ENCODE measurements around the gene CSTF1. TPM values are rescaled to one million over a fixed set of nuclear protein-coding genes. Genes with fewer than 3 reads are reported as not detected.

The CSTF1 gene
- total and polyA plus RNA-seq, 2 of the 8 experiments (the other 6 are each of a cell fraction or from before 2014, with no cell fraction given) = 59.4 to 83.5 TPM

DNA sequence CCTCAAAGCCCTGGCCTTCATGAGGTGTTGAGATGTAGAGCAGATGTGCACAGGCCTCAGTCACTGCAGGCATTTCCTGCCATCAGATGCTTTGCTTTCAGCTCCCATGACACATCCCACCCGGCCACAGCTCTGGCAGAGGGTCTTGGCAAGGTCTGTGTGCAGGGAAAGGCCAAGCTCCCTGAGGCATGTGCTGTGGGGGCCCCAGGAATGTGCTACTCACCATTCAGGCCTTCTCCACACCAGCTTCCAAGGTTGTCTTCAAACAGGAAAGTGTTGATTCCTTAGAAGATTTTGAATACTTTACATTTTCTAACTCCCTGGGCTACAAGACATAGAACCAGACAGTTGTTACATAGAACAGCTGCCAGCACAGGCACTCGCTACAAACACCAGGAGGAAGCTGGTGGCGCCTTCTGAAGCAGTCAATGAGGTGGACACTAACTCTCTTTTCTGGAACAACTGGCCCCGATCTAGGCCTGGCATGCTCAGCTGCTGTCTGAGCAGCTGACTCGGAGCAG lies 47.4 kb downstream of the CSTF1 start (continued):
- TF ChIP-seq, protein P1, sequence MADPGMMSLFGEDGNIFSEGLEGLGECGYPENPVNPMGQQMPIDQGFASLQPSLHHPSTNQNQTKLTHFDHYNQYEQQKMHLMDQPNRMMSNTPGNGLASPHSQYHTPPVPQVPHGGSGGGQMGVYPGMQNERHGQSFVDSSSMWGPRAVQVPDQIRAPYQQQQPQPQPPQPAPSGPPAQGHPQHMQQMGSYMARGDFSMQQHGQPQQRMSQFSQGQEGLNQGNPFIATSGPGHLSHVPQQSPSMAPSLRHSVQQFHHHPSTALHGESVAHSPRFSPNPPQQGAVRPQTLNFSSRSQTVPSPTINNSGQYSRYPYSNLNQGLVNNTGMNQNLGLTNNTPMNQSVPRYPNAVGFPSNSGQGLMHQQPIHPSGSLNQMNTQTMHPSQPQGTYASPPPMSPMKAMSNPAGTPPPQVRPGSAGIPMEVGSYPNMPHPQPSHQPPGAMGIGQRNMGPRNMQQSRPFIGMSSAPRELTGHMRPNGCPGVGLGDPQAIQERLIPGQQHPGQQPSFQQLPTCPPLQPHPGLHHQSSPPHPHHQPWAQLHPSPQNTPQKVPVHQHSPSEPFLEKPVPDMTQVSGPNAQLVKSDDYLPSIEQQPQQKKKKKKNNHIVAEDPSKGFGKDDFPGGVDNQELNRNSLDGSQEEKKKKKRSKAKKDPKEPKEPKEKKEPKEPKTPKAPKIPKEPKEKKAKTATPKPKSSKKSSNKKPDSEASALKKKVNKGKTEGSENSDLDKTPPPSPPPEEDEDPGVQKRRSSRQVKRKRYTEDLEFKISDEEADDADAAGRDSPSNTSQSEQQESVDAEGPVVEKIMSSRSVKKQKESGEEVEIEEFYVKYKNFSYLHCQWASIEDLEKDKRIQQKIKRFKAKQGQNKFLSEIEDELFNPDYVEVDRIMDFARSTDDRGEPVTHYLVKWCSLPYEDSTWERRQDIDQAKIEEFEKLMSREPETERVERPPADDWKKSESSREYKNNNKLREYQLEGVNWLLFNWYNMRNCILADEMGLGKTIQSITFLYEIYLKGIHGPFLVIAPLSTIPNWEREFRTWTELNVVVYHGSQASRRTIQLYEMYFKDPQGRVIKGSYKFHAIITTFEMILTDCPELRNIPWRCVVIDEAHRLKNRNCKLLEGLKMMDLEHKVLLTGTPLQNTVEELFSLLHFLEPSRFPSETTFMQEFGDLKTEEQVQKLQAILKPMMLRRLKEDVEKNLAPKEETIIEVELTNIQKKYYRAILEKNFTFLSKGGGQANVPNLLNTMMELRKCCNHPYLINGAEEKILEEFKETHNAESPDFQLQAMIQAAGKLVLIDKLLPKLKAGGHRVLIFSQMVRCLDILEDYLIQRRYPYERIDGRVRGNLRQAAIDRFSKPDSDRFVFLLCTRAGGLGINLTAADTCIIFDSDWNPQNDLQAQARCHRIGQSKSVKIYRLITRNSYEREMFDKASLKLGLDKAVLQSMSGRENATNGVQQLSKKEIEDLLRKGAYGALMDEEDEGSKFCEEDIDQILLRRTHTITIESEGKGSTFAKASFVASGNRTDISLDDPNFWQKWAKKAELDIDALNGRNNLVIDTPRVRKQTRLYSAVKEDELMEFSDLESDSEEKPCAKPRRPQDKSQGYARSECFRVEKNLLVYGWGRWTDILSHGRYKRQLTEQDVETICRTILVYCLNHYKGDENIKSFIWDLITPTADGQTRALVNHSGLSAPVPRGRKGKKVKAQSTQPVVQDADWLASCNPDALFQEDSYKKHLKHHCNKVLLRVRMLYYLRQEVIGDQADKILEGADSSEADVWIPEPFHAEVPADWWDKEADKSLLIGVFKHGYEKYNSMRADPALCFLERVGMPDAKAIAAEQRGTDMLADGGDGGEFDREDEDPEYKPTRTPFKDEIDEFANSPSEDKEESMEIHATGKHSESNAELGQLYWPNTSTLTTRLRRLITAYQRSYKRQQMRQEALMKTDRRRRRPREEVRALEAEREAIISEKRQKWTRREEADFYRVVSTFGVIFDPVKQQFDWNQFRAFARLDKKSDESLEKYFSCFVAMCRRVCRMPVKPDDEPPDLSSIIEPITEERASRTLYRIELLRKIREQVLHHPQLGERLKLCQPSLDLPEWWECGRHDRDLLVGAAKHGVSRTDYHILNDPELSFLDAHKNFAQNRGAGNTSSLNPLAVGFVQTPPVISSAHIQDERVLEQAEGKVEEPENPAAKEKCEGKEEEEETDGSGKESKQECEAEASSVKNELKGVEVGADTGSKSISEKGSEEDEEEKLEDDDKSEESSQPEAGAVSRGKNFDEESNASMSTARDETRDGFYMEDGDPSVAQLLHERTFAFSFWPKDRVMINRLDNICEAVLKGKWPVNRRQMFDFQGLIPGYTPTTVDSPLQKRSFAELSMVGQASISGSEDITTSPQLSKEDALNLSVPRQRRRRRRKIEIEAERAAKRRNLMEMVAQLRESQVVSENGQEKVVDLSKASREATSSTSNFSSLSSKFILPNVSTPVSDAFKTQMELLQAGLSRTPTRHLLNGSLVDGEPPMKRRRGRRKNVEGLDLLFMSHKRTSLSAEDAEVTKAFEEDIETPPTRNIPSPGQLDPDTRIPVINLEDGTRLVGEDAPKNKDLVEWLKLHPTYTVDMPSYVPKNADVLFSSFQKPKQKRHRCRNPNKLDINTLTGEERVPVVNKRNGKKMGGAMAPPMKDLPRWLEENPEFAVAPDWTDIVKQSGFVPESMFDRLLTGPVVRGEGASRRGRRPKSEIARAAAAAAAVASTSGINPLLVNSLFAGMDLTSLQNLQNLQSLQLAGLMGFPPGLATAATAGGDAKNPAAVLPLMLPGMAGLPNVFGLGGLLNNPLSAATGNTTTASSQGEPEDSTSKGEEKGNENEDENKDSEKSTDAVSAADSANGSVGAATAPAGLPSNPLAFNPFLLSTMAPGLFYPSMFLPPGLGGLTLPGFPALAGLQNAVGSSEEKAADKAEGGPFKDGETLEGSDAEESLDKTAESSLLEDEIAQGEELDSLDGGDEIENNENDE (IDR thresholded peaks at IDR 0.05; ENCODE audit: insufficient replicate concordance, low read length) = no peak
- no peak for TF ChIP-seq RAD21 (IDR thresholded peaks at IDR 0.05 in 1 of 2, conservative IDR thresholded peaks at IDR 0.05 in 1 of 2; ENCODE audit: low read depth in 2 of 2, low read length in 2 of 2)
- TF ChIP-seq MAFK (IDR thresholded peaks at IDR 0.05; ENCODE audit: low read depth, low read length) = no peak
